ENCODE measurements around the gene GIT1.

GRCh38 chr17:29627951-29628350 is 38.5 kb upstream of the GIT1 start:
- TF ChIP-seq, protein P1, sequence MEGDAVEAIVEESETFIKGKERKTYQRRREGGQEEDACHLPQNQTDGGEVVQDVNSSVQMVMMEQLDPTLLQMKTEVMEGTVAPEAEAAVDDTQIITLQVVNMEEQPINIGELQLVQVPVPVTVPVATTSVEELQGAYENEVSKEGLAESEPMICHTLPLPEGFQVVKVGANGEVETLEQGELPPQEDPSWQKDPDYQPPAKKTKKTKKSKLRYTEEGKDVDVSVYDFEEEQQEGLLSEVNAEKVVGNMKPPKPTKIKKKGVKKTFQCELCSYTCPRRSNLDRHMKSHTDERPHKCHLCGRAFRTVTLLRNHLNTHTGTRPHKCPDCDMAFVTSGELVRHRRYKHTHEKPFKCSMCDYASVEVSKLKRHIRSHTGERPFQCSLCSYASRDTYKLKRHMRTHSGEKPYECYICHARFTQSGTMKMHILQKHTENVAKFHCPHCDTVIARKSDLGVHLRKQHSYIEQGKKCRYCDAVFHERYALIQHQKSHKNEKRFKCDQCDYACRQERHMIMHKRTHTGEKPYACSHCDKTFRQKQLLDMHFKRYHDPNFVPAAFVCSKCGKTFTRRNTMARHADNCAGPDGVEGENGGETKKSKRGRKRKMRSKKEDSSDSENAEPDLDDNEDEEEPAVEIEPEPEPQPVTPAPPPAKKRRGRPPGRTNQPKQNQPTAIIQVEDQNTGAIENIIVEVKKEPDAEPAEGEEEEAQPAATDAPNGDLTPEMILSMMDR (IDR thresholded peaks at IDR 0.05), result no peak
- no peak for TF ChIP-seq ZFX (IDR thresholded peaks at IDR 0.05; ENCODE audit: borderline replicate concordance)

Data from 22Rv1 (cell line).